Gastroesophageal sphincter (tissue), 4 donors: ENCODE results near the gene ARHGEF16. TPM values are rescaled to one million over a fixed set of nuclear protein-coding genes. Genes with fewer than 3 reads are reported as not detected.

Source experiments
- ATAC-seq: fragments of 150-250 bp; one replicate; pipeline ENCODE4 v1.9.1; 2016; ENCODE audit warnings: mild to moderate bottlenecking, moderate library complexity
- H3K27ac ChIP-seq, 4 donors: fragments of 200-600 bp; sonication (generic) in 3 of 4; 1 replicate in 3 of 4; 2 replicates in 1 of 4; pipeline ENCODE4 v1.5.1; 2016 to 2019
- H3K27me3 ChIP-seq: fragments of 200-600 bp; sonication (generic); one replicate; pipeline ENCODE4 v1.5.1; 2019
- H3K36me3 ChIP-seq, 2 donors: fragments of 200-600 bp; sonication (generic); one replicate each; pipeline ENCODE4 v1.5.1; 2019; ENCODE audit warnings: control low read depth in 1 of 2
- H3K4me1 ChIP-seq, 3 donors: fragments of 200-600 bp; sonication (generic); 1 replicate in 2 of 3; 2 replicates in 1 of 3; pipeline ENCODE4 v1.5.1; 2016 to 2019; ENCODE audit warnings: control low read depth in 2 of 3
- H3K4me3 ChIP-seq, 2 donors: fragments of 200-600 bp; sonication (generic); one replicate each; pipeline ENCODE4 v1.5.1; 2019; ENCODE audit warnings: mild to moderate bottlenecking in 1 of 2, moderate library complexity in 1 of 2
- H3K9me3 ChIP-seq, 3 donors: fragments of 200-600 bp; sonication (generic); one replicate each; pipeline ENCODE4 v1.5.1; 2017 to 2019; ENCODE audit warnings: control low read depth in 2 of 3
- CTCF ChIP-seq, 4 experiments: fragments of 200-600 bp in 2 of 4; fragments of 450-650 bp in 2 of 4; sonication (generic) in 1 of 4; IDR thresholded peaks; one replicate each; pipeline ENCODE4 v1.5.1; 2017 to 2019; ENCODE audit warnings: antibody characterized with exemption in 4 of 4, mild to moderate bottlenecking in 2 of 4, moderate library complexity in 2 of 4
- EP300 ChIP-seq: sonication (generic); formaldehyde crosslinking; IDR thresholded peaks from one replicate; pipeline ENCODE4 v1.6.1; 2017; ENCODE audit warnings: antibody characterized with exemption, mild to moderate bottlenecking
- POLR2A ChIP-seq, 2 donors: fragments of 450-650 bp; IDR thresholded peaks; one replicate each; pipeline ENCODE4 v1.6.1; 2017; ENCODE audit warnings: antibody characterized with exemption in 2 of 2, mild to moderate bottlenecking in 2 of 2, moderate library complexity in 1 of 2
- POLR2AphosphoS5 ChIP-seq: sonication (generic); formaldehyde crosslinking; IDR thresholded peaks from one replicate; pipeline ENCODE4 v1.6.1; 2017; ENCODE audit warnings: antibody characterized with exemption
- WGBS, 2 donors: methylation state at CpG; one replicate each; pipeline ENCODE4 v1.1.5; 2018; ENCODE audit warnings: low coverage in 1 of 2; 5-methylcytosine and 5-hydroxymethylcytosine counted together
- total RNA-seq, 4 donors: library from RNA; depleted of rRNA; stranded (reverse); fragments of >200 nt; gene quantifications; one replicate each; pipeline ENCODE4 v1.1.0, GENCODE V29; 2016

ARHGEF16 gene
- total RNA-seq, 4 donors from 2014 or later, result 0.54 to 2.3 (median 0.87) TPM

GRCh38 chr1:3511856-3512255 lies 57.4 kb downstream of the ARHGEF16 start:
- no peaks in the 10 kb centered on the region for H3K27me3 ChIP-seq
- no peak for TF ChIP-seq EP300
- no peak for TF ChIP-seq POLR2AphosphoS5
- TF ChIP-seq CTCF (IDR thresholded peaks at IDR 0.05), result no peak
- no peak for TF ChIP-seq POLR2A (IDR thresholded peaks at IDR 0.05)
- no peak overlapping the region for H3K4me3 ChIP-seq
- no peaks in the 10 kb centered on the region for H3K9me3 ChIP-seq
- H3K36me3 ChIP-seq, result peaks cover 0 to 13% of the 10 kb centered on the region in 2 donors
- H3K4me1 ChIP-seq, result no peaks in the 10 kb centered on the region
- H3K27ac ChIP-seq, result no peak overlapping the region
- WGBS, 2 donors, result no CpG with 5 or more reads among the region's 15 CpGs
- no peak for ATAC-seq

DNA sequence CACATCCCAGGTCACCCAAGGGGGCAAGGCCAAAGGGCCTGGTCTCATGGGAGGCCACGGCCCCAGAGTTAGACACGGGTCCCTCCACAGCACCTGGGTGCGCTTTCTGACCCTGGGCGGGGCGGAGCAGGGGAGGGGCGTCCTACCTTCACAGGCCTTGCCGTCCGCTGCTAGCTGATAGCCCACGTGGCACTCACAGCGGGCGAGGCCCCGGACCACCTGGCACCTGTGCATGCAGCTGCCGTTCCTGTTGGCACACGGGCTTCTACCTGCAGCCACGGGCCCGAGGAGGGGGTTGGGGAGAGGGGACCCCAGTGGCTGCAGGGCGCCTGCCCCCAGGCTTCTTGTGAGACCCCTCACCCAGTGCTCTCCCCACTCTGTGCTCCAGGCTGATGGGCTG lies 59.9 kb downstream of the ARHGEF16 start:
- no peak for ATAC-seq
- Histone ChIP-seq H3K4me3 (no peak overlapping the region), H3K4me1 (no peaks in the 10 kb centered on the region), H3K27me3 (no peaks in the 10 kb centered on the region), H3K9me3 (no peaks in the 10 kb centered on the region), H3K36me3 (peaks cover 0 to 10% of the 10 kb centered on the region in 2 donors), H3K27ac (no peak overlapping the region)
- TF ChIP-seq CTCF (IDR thresholded peaks at IDR 0.05), result no peak
- no peak for TF ChIP-seq EP300
- TF ChIP-seq POLR2AphosphoS5, result no peak
- no peak for TF ChIP-seq POLR2A (IDR thresholded peaks at IDR 0.05)
- 89% methylated on average over 15 of the region's 17 CpGs; no CpG with 5 or more reads in 1 of the 2 donors for WGBS, 2 donors

DNA sequence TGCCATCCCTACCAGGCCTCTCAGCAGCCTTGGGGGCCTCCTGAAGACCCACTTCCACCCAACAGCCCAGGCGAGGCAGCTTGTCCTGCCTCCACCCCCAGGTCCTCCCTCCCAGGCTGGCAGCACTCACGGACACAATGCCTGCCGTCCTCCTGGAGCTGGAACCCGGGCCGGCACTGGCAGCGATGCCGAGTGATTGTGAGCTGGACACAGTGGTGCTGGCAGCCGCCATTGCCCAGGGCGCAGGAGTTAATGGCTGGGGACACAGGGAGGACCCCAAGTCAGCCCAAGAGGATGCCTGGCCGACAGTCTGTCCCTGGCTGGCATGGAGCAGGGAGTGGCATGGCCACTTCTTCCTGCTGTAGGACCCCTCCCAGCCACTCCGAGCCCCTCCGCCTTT lies 60.8 kb downstream of the ARHGEF16 start:
- peaks cover 0 to 10% of the 10 kb centered on the region in 2 donors for H3K36me3 ChIP-seq
- TF ChIP-seq POLR2A (IDR thresholded peaks at IDR 0.05), result no peak
- no peak for TF ChIP-seq EP300
- TF ChIP-seq CTCF (IDR thresholded peaks at IDR 0.05), result no peak
- TF ChIP-seq POLR2AphosphoS5, result no peak
- WGBS, 2 donors, result 90% methylated on average over 2 of the region's 12 CpGs; no CpG with 5 or more reads in 1 of the 2 donors

GRCh38 chr1:3515774-3516480 lies 61.5 kb downstream of the ARHGEF16 start:
- H3K27me3 ChIP-seq, result no peaks in the 10 kb centered on the region
- H3K36me3 ChIP-seq, result peaks cover 0 to 10% of the 10 kb centered on the region in 2 donors
- H3K4me3 ChIP-seq, result no peak overlapping the region
- H3K9me3 ChIP-seq, result no peaks in the 10 kb centered on the region
- no peak overlapping the region for H3K27ac ChIP-seq
- H3K4me1 ChIP-seq, result no peaks in the 10 kb centered on the region
- 60 to 73% methylated on average over 1 to 2 of the region's 19 CpGs for WGBS, 2 donors
- no peak for TF ChIP-seq CTCF (IDR thresholded peaks at IDR 0.05)
- no peak for TF ChIP-seq POLR2AphosphoS5
- TF ChIP-seq EP300, result no peak
- TF ChIP-seq POLR2A (IDR thresholded peaks at IDR 0.05), result no peak
- ATAC-seq, result no peak

More for the DNA sequence above, 60.8 kb downstream of the ARHGEF16 start:
- H3K4me1 ChIP-seq, result no peaks in the 10 kb centered on the region
- ATAC-seq, result no peak
- no peak overlapping the region for H3K27ac ChIP-seq
- no peak overlapping the region for H3K4me3 ChIP-seq
- no peaks in the 10 kb centered on the region for H3K27me3 ChIP-seq
- H3K9me3 ChIP-seq, result no peaks in the 10 kb centered on the region

GRCh38 chr1:3516481-3516869 lies 62.0 kb downstream of the ARHGEF16 start:
- no peak for ATAC-seq
- Histone ChIP-seq H3K4me3 (no peak overlapping the region), H3K4me1 (no peaks in the 10 kb centered on the region), H3K9me3 (no peaks in the 10 kb centered on the region), H3K36me3 (peaks cover 0 to 6% of the 10 kb centered on the region in 2 donors), H3K27me3 (no peaks in the 10 kb centered on the region), H3K27ac (no peak overlapping the region)
- no peak for TF ChIP-seq POLR2A (IDR thresholded peaks at IDR 0.05)
- no peak for TF ChIP-seq CTCF (IDR thresholded peaks at IDR 0.05)
- TF ChIP-seq EP300, result no peak
- no peak for TF ChIP-seq POLR2AphosphoS5
- WGBS, 2 donors, result no CpG with 5 or more reads among the region's 15 CpGs
